Measurements from ENCODE around the gene PRKCQ.

Gene PRKCQ

DNA sequence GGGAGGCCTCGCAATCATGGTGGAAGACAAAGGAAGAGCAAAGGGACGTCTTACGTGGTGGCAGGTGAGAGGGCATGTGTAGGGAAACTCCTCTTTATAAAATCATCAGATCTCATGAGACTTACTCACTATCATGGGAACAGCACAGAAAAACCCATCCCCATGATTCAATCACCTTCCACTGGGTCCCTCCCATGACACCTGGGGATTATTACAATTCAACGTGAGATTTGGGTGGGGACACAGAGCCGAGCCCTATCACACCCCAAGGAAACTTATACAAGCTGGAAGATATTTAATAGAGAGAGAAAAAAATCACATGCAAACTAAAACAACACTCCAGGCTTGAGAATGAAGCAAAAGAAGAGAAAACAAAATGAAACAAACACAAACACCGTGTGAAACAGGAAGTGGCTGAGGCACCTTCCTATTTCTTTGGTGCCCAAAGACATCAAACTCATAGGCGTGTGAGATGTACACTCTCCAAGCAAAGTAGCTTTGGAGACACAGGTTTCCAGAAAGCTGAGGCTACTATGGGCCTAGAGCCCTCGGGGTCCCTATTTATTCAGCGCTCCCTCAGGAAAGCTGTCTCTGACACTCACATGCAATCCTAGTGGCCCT is 97.2 kb downstream of the PRKCQ start:
- Histone ChIP-seq H3K27me3 (ENCODE audit: insufficient read depth, low read length) (no peaks in the 10 kb centered on the region), H3K4me3 (ENCODE audit: low read depth, low read length, poor library complexity, severe bottlenecking) (no peak overlapping the region), H4K20me1 (ENCODE audit: insufficient read depth, low read length) (no peaks in the 10 kb centered on the region), H3K27ac (ENCODE audit: low read depth, low read length, poor library complexity, severe bottlenecking) (no peak overlapping the region), H3K4me2 (ENCODE audit: low read length) (no peak overlapping the region), H3K4me1 (ENCODE audit: insufficient read depth, low read length, severe bottlenecking) (no peaks in the 10 kb centered on the region), H3K79me2 (ENCODE audit: insufficient read depth, low read length) (no peaks in the 10 kb centered on the region), H3F3A (ENCODE audit: insufficient read depth, low read length) (no peaks in the 10 kb centered on the region), H3K9me2 (ENCODE audit: low read depth, low read length) (no peaks in the 10 kb centered on the region), H3K36me3 (ENCODE audit: insufficient read depth, low read length) (no peaks in the 10 kb centered on the region), H2AFZ (ENCODE audit: low read length) (no peak overlapping the region), H3K9ac (ENCODE audit: low read length) (no peak overlapping the region), H3K9me3 (ENCODE audit: low read length) (no peaks in the 10 kb centered on the region)
- TF ChIP-seq, protein P1, sequence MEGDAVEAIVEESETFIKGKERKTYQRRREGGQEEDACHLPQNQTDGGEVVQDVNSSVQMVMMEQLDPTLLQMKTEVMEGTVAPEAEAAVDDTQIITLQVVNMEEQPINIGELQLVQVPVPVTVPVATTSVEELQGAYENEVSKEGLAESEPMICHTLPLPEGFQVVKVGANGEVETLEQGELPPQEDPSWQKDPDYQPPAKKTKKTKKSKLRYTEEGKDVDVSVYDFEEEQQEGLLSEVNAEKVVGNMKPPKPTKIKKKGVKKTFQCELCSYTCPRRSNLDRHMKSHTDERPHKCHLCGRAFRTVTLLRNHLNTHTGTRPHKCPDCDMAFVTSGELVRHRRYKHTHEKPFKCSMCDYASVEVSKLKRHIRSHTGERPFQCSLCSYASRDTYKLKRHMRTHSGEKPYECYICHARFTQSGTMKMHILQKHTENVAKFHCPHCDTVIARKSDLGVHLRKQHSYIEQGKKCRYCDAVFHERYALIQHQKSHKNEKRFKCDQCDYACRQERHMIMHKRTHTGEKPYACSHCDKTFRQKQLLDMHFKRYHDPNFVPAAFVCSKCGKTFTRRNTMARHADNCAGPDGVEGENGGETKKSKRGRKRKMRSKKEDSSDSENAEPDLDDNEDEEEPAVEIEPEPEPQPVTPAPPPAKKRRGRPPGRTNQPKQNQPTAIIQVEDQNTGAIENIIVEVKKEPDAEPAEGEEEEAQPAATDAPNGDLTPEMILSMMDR (IDR thresholded peaks at IDR 0.05; ENCODE audit: low read length): no peak
- TF ChIP-seq EZH2 (IDR thresholded peaks at IDR 0.05; ENCODE audit: borderline replicate concordance, low read length): no peak

DNA sequence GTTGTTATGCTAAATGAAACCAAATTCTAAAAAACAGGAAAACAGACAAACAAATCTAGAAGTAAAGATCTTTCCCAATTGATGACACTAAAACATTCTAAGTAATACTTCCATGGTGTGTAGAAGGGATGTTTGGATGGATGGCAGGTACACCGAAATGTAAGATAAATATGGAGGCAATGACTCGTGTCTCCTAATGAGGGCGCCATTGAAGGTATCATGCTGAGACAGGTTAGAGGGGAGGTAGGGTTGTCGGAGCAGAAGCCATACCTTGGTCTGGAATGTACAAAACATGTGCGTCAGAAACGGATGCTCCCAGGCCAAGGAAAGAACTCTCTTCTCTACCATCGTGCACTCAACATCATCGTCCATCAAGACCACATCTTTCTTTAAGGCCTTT is 101.4 kb downstream of the PRKCQ start:
- TF ChIP-seq, protein P1 (IDR thresholded peaks at IDR 0.05; ENCODE audit: low read length): no peak
- TF ChIP-seq EZH2 (IDR thresholded peaks at IDR 0.05; ENCODE audit: borderline replicate concordance, low read length): no peak
- H4K20me1 ChIP-seq (ENCODE audit: insufficient read depth, low read length): no peaks in the 10 kb centered on the region
- H3K27me3 ChIP-seq (ENCODE audit: insufficient read depth, low read length): no peaks in the 10 kb centered on the region

DNA sequence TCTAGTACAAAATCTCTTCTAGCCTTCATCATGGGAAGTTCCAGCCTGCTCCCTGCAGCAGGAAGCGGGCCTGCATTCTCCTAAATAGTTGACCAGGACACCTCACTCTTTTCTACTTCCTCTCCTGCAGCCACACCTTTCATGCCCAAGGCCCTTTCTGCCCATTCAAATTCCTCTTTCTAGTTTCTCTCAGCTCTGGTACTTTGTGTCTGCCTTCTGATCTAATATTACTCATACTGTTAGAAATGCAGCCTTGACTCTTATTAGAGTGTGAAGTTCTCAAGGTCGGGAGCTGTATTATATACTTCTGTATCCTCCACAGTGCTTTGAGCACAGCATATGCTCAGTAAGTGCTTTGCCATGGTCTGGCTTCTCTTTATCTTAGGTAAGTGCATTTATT is 103.1 kb downstream of the PRKCQ start:
- no peaks in the 10 kb centered on the region for H3K36me3 ChIP-seq (ENCODE audit: insufficient read depth, low read length)

More for the DNA sequence above, 101.4 kb downstream of the PRKCQ start:
- H3F3A ChIP-seq (ENCODE audit: insufficient read depth, low read length): no peaks in the 10 kb centered on the region
- no peak overlapping the region for H3K4me2 ChIP-seq (ENCODE audit: low read length)
- no peaks in the 10 kb centered on the region for H3K36me3 ChIP-seq (ENCODE audit: insufficient read depth, low read length)
- H3K27ac ChIP-seq (ENCODE audit: low read depth, low read length, poor library complexity, severe bottlenecking): no peak overlapping the region
- no peaks in the 10 kb centered on the region for H3K9me3 ChIP-seq (ENCODE audit: low read length)
- no peaks in the 10 kb centered on the region for H3K79me2 ChIP-seq (ENCODE audit: insufficient read depth, low read length)
- H2AFZ ChIP-seq (ENCODE audit: low read length): no peak overlapping the region
- no peak overlapping the region for H3K9ac ChIP-seq (ENCODE audit: low read length)
- H3K4me3 ChIP-seq (ENCODE audit: low read depth, low read length, poor library complexity, severe bottlenecking): no peak overlapping the region
- H3K9me2 ChIP-seq (ENCODE audit: low read depth, low read length): no peaks in the 10 kb centered on the region
- peaks cover 6% of the 10 kb centered on the region for H3K4me1 ChIP-seq (ENCODE audit: insufficient read depth, low read length, severe bottlenecking)

More for the DNA sequence above, 103.1 kb downstream of the PRKCQ start:
- H3K9me3 ChIP-seq (ENCODE audit: low read length): no peaks in the 10 kb centered on the region
- H3K9me2 ChIP-seq (ENCODE audit: low read depth, low read length): no peaks in the 10 kb centered on the region
- H3K79me2 ChIP-seq (ENCODE audit: insufficient read depth, low read length): no peaks in the 10 kb centered on the region
- no peak overlapping the region for H2AFZ ChIP-seq (ENCODE audit: low read length)
- TF ChIP-seq, protein P1 (IDR thresholded peaks at IDR 0.05; ENCODE audit: low read length): no peak
- TF ChIP-seq EZH2 (IDR thresholded peaks at IDR 0.05; ENCODE audit: borderline replicate concordance, low read length): no peak
- peaks cover 11% of the 10 kb centered on the region for H3K4me1 ChIP-seq (ENCODE audit: insufficient read depth, low read length, severe bottlenecking)
- H3K27ac ChIP-seq (ENCODE audit: low read depth, low read length, poor library complexity, severe bottlenecking): no peak overlapping the region
- no peaks in the 10 kb centered on the region for H4K20me1 ChIP-seq (ENCODE audit: insufficient read depth, low read length)
- no peak overlapping the region for H3K9ac ChIP-seq (ENCODE audit: low read length)
- no peaks in the 10 kb centered on the region for H3K27me3 ChIP-seq (ENCODE audit: insufficient read depth, low read length)
- H3K4me2 ChIP-seq (ENCODE audit: low read length): no peak overlapping the region
- H3F3A ChIP-seq (ENCODE audit: insufficient read depth, low read length): no peaks in the 10 kb centered on the region
- no peak overlapping the region for H3K4me3 ChIP-seq (ENCODE audit: low read depth, low read length, poor library complexity, severe bottlenecking)
